ENCODE data around the gene TFIP11.

GRCh38 chr22:26485013-26485412, 27.3 kb downstream of the TFIP11 start:
- TF ChIP-seq CTCF (IDR thresholded peaks at IDR 0.05) (no peak), POLR2A (IDR thresholded peaks at IDR 0.05) (no peak)
